HFF-Myc (cell line): Measurements from ENCODE around the gene CD2AP.

Experiments used
- DNase-seq: peaks from one replicate; pipeline ENCODE4 v3.0.0-alpha.2; 2011; ENCODE audit warnings: low read depth; ENCODE audit errors: extremely low read depth
- H3K4me3 ChIP-seq: replicated peaks from 2 replicates; pipeline ENCODE4 v1.5.1; 2011; ENCODE audit warnings: low read depth, mild to moderate bottlenecking, control low read depth, low read length
- TF ChIP-seq, protein P1 (sequence below): IDR thresholded peaks from 2 replicates; pipeline ENCODE4 v1.5.1; 2012; ENCODE audit warnings: mild to moderate bottlenecking, low read depth, low read length, control low read depth; ENCODE audit errors: missing control alignments

Gene CD2AP

DNA sequence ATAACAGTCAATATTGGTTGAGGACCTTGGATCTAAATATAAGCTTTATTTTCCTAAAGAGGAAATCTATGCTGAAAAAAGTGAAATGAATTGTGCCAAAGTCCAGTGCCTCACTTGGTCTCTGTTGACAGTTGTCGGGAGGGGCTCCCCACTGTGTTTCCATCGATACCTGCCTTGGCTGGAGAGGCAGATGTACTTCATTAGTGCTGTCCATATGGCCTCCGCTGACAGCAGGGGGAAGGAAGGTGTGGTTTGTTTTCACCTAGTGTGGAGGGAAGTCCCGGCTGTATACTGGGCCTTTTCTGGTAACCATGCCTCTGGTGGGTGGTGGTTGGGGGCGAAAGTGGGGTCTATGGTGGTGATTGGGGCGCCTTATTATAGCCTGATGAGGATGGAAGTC, 42.7 kb downstream of the CD2AP start:
- DNase-seq, result no peak

DNA sequence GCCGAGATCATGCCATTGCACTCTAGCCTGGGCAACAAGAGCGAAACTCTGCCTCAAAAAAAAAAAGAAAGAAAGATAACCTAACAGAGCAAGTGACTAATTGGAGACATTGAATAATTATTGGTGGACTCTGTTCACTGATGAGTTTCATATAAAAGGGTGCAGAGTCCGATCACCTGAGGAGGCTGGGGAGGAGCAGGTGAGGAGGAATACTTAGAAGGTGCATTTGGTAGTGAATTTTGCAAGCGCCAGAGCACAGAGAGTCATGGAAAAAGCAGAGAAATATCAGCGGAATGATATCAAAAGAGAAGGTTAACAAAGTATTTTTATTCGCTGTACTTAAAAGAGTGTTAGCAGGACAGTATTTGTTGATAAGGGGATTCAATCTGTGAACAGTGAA, 44.4 kb downstream of the CD2AP start:
- DNase-seq, result no peak
- no peak overlapping the region for H3K4me3 ChIP-seq
- TF ChIP-seq, protein P1, sequence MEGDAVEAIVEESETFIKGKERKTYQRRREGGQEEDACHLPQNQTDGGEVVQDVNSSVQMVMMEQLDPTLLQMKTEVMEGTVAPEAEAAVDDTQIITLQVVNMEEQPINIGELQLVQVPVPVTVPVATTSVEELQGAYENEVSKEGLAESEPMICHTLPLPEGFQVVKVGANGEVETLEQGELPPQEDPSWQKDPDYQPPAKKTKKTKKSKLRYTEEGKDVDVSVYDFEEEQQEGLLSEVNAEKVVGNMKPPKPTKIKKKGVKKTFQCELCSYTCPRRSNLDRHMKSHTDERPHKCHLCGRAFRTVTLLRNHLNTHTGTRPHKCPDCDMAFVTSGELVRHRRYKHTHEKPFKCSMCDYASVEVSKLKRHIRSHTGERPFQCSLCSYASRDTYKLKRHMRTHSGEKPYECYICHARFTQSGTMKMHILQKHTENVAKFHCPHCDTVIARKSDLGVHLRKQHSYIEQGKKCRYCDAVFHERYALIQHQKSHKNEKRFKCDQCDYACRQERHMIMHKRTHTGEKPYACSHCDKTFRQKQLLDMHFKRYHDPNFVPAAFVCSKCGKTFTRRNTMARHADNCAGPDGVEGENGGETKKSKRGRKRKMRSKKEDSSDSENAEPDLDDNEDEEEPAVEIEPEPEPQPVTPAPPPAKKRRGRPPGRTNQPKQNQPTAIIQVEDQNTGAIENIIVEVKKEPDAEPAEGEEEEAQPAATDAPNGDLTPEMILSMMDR, result no peak

More for the DNA sequence above, 42.7 kb downstream of the CD2AP start:
- TF ChIP-seq, protein P1, result no peak
- no peak overlapping the region for H3K4me3 ChIP-seq

DNA sequence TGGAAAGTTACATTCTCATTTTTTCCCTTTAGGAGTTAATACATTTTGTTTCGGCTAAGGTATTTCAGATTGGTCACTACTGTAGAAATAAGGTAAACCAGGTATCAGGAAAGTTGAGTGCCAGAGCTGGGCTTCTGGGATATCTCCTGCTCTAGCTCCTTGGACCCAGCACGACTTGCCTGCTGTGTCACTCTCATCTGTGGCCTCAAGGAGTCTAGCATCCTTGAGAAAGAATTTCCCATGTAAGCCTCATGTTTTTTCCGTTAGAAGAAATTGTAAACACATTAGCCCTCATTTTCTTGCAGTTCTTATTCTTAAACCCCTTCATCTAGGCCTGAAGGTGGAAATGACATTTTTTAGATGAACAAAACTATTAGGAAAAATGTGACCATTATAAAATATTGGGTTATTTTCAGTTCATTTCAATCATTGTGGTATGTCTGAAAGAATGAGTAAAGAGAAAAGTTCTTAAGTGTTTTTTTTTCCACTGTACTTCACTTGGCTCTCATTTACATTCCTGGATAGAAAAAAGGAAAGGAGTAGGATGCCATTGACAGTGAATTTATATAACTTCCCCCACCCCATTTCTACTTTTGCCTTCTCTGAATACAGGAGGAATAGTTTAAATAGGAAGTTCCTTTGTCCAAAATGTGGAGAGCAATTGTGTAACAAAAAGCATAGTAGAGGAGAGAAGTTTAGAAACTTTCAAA, 46.7 kb downstream of the CD2AP start:
- DNase-seq, result no peak
- TF ChIP-seq, protein P1, result no peak
- H3K4me3 ChIP-seq, result no peak overlapping the region

DNA sequence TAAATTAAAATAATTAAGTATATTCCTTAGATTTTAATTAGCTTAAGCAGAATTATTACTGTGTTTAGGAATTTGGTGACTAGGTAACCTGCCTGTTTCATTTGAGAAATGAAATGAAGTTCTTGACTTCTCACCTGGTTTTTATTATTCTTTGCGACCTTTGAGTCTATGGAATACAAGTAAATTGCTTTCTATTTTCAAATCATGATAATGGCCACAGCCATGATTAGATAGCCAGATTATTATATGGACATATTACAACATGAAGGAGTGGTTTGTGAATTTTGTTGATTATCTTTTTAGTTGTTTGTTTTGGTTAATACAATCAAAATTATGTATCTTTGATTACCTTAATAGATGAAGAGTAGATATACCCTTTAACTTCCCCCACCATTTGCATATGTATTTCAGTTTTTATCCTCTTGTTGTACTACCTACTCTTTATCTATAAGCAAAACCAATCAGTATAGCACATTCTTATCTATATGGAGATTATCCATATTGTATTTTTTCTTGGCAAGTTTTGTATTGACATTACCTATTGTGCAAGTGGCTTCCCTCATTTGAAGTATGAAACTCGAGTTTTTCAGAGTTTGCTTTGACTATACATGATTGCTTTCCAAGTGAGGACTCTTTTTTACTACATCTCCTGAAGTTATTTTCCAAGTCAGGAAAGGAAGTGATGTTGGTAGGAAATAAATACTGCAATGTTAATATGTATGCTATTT, 47.9 kb downstream of the CD2AP start:
- TF ChIP-seq, protein P1, result no peak
- no peak for DNase-seq
- H3K4me3 ChIP-seq, result no peak overlapping the region

DNA sequence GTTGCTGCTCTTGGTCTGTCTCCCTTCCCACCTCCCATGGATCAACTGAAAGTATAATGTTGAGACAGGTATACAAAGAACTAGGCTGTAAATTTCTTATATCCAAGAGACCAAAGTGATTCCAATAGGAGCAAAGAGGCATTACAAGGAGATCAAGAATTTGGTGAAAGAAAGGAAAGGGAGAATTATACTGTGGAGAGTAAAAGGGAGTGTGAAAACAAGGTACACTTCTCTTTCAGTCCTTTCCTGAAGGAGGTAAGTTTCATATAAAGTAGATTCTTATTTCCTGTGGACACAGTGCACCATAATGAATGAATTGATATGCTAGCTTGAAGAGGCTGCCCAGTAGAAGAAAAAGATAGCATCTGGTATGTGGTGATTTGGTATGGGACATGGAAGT, 49.7 kb downstream of the CD2AP start:
- no peak overlapping the region for H3K4me3 ChIP-seq
- DNase-seq, result no peak
- TF ChIP-seq, protein P1, result no peak

DNA sequence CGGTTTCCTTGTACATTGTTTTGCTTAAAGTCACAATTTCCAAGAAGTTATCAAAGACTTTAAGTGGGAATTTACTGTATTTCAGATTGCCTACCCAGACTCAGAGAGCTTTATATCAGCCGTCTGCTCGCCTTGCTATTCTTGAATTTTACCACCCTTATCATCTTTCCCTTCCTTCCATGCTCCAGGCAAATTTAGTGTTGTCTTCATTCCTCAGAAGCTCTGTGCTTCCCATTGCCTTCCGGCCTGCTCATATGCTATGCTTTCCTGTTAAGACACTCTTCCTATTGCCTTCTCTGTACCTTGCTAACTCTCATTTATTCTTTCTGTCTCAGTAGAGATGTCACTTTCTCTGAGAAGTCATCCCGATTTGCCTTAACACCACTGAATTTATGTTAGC, 52.1 kb downstream of the CD2AP start:
- no peak for DNase-seq
- H3K4me3 ChIP-seq, result no peak overlapping the region
- TF ChIP-seq, protein P1, result no peak
